NCI-H187 treated with DMSO at 0.1 percent for 48 hours (cell line): ENCODE measurements around the gene PRR23A.
"Not testable (repeated sequence)": the region's sequence is repeated elsewhere in the genome, so short reads cannot be mapped to it uniquely, and the experiment has no call there.

Source experiments
- DNase-seq: peaks from one replicate; lab custom pipeline; 2025; lab: John Stamatoyannopoulos, UW

Gene PRR23A

GRCh38 chr3:139006051-139006716 lies at the start of gene PRR23A:
PRR23A (minus strand) TSS chr3:139006268; CDS start chr3:139006268, 0 bp downstream.
- DNase-seq, result no peak

GRCh38 chr3:139052802-139053600 lies 46.9 kb upstream of the PRR23A start:
- DNase-seq, result no peak

- DNase-seq, result no peak
Measured at GRCh38 chr3:139044366-139045210, 38.5 kb upstream of the PRR23A start, which contains the start of gene PRR23C. PRR23C (minus strand) TSS chr3:139044892; CDS start chr3:139044620, 272 bp downstream.

GRCh38 chr3:139043554-139044365 lies 37.7 kb upstream of the PRR23A start:
- DNase-seq, result no peak

DNA sequence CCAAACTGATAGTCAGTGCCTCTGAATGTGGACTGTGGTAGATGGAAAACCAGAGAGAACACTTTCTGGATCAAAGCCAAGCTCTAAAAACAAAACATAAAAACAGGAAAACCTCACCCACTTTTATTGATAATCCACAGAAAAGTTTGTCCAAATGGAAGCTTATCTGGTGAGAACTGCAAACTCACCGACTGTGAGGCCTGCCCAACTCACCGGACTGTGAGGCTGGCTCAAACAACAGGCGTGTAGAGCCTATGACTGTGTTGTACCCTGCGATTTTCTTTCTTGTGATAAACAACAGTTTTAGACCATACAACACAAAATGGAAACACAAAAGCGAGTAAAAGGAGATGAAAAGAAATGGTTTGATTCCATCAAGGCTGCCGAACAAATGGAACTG lies 31.4 kb upstream of the PRR23A start:
- DNase-seq, result no peak

DNA sequence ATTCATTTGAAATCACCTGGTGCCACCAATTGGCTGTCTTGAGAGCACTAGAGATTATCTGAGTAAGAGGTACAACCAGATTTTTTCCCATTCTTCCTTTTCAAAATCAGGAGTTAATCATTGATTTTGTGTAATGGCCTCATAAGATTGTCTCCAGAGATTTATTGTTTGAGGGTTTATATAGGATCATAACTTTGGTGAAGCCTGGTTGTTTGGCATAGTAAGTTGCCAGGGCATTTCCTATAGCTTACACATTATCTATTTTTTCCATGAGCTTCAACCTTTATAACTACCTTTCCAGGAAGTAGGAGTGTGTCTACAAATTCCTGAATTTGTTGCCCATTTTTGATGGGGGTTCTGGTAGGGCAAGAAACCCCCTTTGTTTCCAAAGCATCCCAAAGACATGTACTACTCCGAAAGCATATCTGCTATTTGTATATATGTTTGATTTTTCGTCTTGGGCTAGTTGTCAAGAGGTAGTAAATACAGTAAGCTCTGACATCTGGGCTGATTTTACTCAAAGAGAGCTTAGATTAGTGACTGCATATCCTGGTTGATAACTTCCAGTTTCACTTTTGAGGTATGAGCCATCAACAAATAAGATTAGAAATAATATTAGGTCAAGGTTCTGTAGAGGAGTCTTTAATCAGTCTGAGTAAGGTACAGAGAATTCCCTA lies 26.4 kb upstream of the PRR23A start:
- no peak for DNase-seq

GRCh38 chr3:139030576-139030975 lies 24.5 kb upstream of the PRR23A start:
- not testable (repeated sequence) for DNase-seq

DNA sequence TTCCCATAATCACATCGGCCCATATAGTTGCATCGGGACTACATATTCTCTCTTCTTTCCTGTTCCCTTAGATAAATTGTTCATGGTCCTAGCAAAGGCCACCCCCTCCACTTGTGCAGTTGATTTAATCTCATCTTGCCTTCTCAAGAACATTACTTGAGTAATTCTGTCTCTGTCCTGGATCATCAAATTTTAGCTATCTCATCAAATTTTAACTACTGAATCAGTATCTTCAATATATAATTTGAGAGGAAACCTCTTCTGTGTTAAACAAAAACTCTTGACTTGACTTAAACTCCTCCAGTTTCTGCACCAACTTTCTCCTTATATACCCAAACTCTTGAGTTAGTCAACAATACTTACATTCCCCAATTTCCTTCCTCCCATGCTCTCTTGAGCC lies 18.9 kb upstream of the PRR23A start:
- DNase-seq, result no peak

DNA sequence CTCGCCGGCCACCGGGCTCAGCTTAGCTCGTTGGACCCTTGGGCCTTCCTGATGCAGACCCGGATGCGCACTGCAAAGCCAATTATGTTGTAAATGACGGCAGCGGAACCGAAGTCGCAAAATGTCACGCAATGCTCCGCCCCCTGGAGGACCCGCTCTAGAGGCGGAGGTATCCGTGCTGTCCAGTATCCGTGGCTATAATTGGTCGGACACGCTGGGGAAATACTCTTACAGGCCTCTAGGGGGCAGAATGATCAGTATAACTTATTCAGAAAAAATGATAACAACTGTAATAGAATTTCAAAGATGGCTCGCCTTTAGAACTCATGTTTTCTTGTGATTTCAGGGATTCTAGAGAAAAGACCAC lies 14.8 kb upstream of the PRR23A start, which contains the start of gene PRR23B:
PRR23B (minus strand) TSS at position 59 of the 367 bp plus-strand sequence. CDS start 265 bp downstream, outside the sequence.
- DNase-seq, result no peak

- DNase-seq, result no peak
Measured at GRCh38 chr3:139020036-139020867, 14.2 kb upstream of the PRR23A start.

DNA sequence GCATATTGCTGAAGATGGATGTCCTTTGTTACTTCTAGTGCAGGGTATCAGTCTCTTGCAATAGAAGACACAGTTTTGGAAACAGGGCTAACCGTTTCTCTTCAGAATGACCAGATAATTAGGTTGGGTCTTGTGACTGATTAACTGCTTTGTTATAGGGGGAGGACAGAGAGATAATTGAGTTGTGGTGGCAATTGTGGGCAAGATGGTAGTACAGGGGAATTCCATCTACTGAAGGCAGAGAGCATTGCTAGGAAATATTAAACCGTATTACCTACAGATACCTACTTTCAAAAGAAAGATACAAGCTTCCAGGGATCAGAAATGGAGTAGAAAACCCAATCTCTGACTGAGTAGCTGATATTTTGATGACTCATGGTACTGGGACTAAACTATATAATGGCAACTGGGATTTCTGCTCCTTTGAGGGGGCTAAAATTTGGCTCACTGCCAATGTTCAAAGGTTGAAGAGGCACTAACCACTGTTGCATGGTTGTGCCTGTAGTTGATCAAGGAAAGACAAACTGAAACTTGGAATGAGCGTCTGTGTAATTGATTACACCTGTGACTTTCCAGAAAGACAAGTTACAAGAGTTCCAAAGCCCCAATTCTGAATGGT lies 10.5 kb upstream of the PRR23A start:
- no peak for DNase-seq

GRCh38 chr3:139005356-139005993 lies 593 bp downstream of the PRR23A start:
- DNase-seq, result no peak

- DNase-seq, result no peak
Measured at GRCh38 chr3:138995706-138996105, 10.4 kb downstream of the PRR23A start.

GRCh38 chr3:138987181-138987580 lies 18.9 kb downstream of the PRR23A start:
- no peak for DNase-seq

GRCh38 chr3:138985932-138986331 lies 20.1 kb downstream of the PRR23A start:
- no peak for DNase-seq

- no peak for DNase-seq
Measured at GRCh38 chr3:138984816-138985215, 21.3 kb downstream of the PRR23A start.

DNA sequence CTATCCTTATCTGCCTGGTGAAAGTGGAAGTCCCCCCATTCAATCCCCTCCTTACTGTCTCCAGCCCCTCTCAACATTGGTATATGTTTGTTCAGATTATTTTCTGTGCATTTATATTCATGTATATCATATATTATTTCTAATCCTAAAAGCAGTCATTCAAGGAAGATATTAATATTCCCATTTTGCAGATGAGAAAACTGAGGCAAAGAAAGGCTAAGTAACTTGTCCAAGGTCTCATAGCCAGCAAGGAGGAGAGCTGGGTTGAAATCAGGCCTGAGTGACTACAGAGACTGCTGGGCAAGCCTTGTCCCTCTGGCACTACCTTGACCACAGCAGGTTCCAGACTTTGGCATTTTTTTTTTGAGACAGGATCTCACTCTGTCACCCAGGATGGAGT lies 30.0 kb downstream of the PRR23A start:
- DNase-seq, result no peak

- DNase-seq, result no peak
Measured at GRCh38 chr3:138975351-138975750, 30.7 kb downstream of the PRR23A start.

GRCh38 chr3:138974462-138974861 lies 31.6 kb downstream of the PRR23A start:
- DNase-seq, result no peak
